Neural crest cell (in vitro differentiated cells): Measurements from ENCODE around the gene NUPR1. TPM values are rescaled to one million over a fixed set of nuclear protein-coding genes. Genes with fewer than 3 reads are reported as not detected.
A peak's percentile ranks its signal among the peaks of the same experiment; 100 is the strongest.
"Not testable (repeated sequence)": the region's sequence is repeated elsewhere in the genome, so short reads cannot be mapped to it uniquely, and the experiment has no call there.

Experiments used
- DNase-seq: peaks from one replicate; pipeline ENCODE4 v3.0.0; 2021; ENCODE audit warnings: low read depth, mixed read lengths, low spot score
- H3K27ac Mint-ChIP-seq: one replicate; pipeline ENCODE4 v1.8.0; 2021; ENCODE audit warnings: mild to moderate bottlenecking, mixed read lengths; ENCODE audit not compliant: unreplicated experiment
- H3K27me3 Mint-ChIP-seq: 2 replicates; pipeline ENCODE4 v1.8.0; 2021; ENCODE audit warnings: low read depth, mild to moderate bottlenecking, mixed read lengths
- H3K36me3 Mint-ChIP-seq: 2 replicates; pipeline ENCODE4 v1.8.0; 2021; ENCODE audit warnings: low read depth, mild to moderate bottlenecking, mixed read lengths
- H3K4me1 Mint-ChIP-seq: 2 replicates; pipeline ENCODE4 v1.8.0; 2021; ENCODE audit warnings: mixed read lengths
- H3K4me3 Mint-ChIP-seq: one replicate; pipeline ENCODE4 v1.8.0; 2021; ENCODE audit warnings: mild to moderate bottlenecking, mixed read lengths
- H3K9me3 Mint-ChIP-seq: 2 replicates; pipeline ENCODE4 v1.8.0; 2021; ENCODE audit warnings: mixed read lengths
- total RNA-seq: library from RNA; stranded (reverse); gene quantifications from 2 replicates; pipeline ENCODE4 v1.2.1, GENCODE V29; 2021
- TF ChIP-seq, protein P1 (sequence below): fragments of 200-600 bp; sonication (generic); conservative IDR thresholded peaks from 2 replicates; pipeline ENCODE4 v1.5.0; 2021; ENCODE audit warnings: antibody characterized with exemption, mild to moderate bottlenecking

The NUPR1 gene
- total RNA-seq, 1 donor from 2014 or later, result not detected

DNA sequence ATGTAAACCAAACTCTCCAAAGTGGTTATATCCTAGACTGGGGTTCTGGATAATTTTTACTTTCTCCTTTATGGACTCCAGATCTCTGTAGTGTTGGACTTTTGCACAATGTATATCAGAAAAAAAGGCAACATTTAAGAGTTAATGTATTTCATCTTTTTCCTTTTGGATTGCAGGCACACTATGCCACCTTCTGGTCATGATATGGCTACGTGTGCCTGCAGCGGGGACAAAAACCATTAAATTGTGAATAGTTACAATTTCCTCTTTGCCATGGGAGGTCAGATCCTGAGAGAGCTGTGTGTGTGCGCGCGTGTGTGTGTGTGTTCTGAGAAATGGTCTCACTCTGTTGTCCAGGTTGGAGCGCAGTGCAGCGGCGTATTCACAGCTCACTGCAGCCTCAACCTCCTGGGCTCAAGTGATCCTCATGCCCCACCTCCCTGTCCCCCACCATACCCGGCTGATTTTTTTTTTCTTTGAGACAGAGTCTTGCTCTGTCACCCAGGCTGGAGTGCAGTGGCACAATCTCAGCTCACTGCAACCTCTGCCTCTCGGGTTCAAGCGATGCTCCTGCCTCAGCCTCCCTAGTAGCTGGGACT, 10.6 kb upstream of the NUPR1 start:
- TF ChIP-seq, protein P1, sequence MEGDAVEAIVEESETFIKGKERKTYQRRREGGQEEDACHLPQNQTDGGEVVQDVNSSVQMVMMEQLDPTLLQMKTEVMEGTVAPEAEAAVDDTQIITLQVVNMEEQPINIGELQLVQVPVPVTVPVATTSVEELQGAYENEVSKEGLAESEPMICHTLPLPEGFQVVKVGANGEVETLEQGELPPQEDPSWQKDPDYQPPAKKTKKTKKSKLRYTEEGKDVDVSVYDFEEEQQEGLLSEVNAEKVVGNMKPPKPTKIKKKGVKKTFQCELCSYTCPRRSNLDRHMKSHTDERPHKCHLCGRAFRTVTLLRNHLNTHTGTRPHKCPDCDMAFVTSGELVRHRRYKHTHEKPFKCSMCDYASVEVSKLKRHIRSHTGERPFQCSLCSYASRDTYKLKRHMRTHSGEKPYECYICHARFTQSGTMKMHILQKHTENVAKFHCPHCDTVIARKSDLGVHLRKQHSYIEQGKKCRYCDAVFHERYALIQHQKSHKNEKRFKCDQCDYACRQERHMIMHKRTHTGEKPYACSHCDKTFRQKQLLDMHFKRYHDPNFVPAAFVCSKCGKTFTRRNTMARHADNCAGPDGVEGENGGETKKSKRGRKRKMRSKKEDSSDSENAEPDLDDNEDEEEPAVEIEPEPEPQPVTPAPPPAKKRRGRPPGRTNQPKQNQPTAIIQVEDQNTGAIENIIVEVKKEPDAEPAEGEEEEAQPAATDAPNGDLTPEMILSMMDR, result peak; percentile 68
- peak overlapping the region; percentile 31 for H3K4me3 Mint-ChIP-seq
- no peaks in the 10 kb centered on the region for H3K36me3 Mint-ChIP-seq
- H3K27ac Mint-ChIP-seq, result peak overlapping the region; percentile 57
- H3K27me3 Mint-ChIP-seq, result peaks cover 18% of the 10 kb centered on the region
- no peak for DNase-seq
- peaks cover 9% of the 10 kb centered on the region for H3K4me1 Mint-ChIP-seq
- no peaks in the 10 kb centered on the region for H3K9me3 Mint-ChIP-seq

DNA sequence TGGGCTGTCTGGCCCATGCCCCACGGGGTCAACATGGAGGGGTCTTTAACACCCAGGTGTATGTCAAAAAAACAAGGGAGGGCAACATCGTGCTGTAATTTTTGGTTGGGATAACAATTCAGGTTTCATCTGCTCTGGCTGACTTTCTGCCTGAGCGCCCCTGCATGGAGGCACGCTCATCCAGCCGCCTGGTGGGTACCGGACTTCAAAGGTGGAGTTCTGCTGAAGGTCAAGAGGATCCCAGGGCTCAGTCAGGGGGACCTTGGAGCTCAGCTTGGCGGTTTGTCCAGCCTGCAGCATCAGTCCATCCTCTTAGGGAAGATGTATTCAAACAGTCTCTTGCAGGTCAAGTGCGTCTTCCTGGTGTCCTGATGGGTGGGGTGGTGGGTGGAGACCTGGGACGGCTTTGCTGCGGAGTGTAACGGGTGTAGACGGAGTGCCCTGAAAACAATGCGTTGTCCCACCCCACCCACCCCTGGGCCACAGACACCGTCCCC, 9.6 kb upstream of the NUPR1 start:
- peaks cover 18% of the 10 kb centered on the region for H3K27me3 Mint-ChIP-seq
- peaks cover 4% of the 10 kb centered on the region for H3K4me1 Mint-ChIP-seq
- H3K27ac Mint-ChIP-seq, result no peak overlapping the region
- H3K36me3 Mint-ChIP-seq, result no peaks in the 10 kb centered on the region
- no peak overlapping the region for H3K4me3 Mint-ChIP-seq
- DNase-seq, result no peak
- no peaks in the 10 kb centered on the region for H3K9me3 Mint-ChIP-seq
- TF ChIP-seq, protein P1, result no peak

DNA sequence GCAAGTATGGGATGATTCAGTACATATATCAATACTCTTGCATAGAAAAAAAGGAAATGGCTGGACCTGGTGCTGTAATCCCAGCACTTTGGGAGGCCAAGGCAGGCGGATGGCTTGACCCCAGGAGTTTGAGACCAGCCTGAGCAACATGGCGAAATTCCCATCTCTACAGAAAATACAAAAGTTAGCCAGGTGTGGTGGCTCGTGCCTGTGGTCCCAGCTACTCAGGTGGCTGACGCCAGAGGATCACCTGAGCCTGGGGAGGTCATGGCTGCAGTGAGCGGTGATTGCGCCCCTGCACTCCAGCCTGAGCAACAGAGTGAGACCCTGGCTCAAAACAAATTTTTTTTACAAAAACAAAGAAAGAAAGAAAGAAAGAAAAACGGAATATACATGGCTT, 7.9 kb upstream of the NUPR1 start:
- H3K4me3 Mint-ChIP-seq, result no peak overlapping the region
- peaks cover 4% of the 10 kb centered on the region for H3K4me1 Mint-ChIP-seq
- no peak overlapping the region for H3K27ac Mint-ChIP-seq
- TF ChIP-seq, protein P1, result no peak
- DNase-seq, result no peak
- H3K27me3 Mint-ChIP-seq, result peaks cover 18% of the 10 kb centered on the region
- no peaks in the 10 kb centered on the region for H3K9me3 Mint-ChIP-seq
- H3K36me3 Mint-ChIP-seq, result no peaks in the 10 kb centered on the region

DNA sequence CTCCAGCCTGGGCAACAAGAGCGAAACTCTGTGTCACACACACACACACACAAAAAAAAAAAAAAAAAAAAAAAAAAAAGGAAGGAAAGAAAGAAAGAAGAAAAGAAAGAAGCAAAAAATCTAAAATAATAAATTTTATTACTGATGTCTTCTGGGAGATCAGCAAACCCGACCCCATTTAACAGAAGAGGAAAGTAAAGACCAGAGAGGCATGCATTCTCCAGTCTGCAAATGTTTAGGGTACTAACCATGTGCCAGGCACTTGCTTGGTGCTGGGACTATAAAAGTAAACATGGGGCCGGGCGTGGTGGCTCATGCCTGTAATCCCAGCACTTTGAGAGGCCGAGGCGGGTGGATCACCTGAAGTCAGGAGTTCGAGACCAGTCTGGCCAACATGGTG, 7.2 kb upstream of the NUPR1 start:
- not testable (repeated sequence) for H3K36me3 Mint-ChIP-seq, H3K4me1 Mint-ChIP-seq, H3K4me3 Mint-ChIP-seq, H3K9me3 Mint-ChIP-seq, DNase-seq, H3K27ac Mint-ChIP-seq
- H3K27me3 Mint-ChIP-seq, result peaks cover 18% of the 10 kb centered on the region

DNA sequence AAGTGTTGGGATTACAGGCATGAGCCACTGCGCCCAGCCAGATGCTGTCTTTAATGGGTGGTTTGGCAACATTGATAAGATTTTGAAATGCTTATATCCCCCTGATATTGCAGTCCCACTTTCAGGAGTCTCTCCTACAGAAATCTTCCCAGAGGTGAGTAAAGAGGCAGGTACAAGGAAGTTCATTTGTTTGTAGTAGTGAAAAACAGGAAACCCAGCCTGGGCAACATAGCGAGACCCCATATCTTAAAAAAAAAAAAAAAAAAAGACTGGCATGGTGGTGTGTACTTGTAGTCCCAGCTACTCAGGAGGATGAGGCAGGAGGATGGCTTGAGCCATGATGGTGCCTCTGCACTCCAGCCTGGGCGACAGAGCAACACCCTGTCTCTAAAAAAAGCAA, 6.2 kb upstream of the NUPR1 start:
- peaks cover 4% of the 10 kb centered on the region for H3K4me1 Mint-ChIP-seq
- H3K9me3 Mint-ChIP-seq, result no peaks in the 10 kb centered on the region
- TF ChIP-seq, protein P1, result no peak
- no peaks in the 10 kb centered on the region for H3K36me3 Mint-ChIP-seq
- peaks cover 18% of the 10 kb centered on the region for H3K27me3 Mint-ChIP-seq
- no peak overlapping the region for H3K27ac Mint-ChIP-seq
- no peak overlapping the region for H3K4me3 Mint-ChIP-seq
- DNase-seq, result no peak

DNA sequence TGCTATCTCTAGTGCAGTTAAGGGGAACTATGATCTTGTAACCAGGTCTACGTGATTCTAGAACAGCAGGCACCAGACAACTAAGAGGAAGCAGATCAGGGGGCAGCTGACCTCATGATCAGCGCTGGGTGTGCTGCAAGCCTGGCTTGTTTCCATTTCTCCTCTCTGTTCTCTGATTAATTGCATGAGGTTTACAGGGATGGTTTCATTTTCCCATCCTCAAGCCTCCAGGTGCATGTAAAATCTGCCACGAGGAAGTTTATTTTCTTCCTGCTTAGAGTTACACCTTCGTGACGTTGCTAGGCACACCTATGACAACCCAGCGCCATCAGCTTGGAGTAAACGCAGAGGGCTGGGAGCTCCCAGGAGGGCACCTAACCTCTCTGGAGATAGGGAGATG, 4.3 kb upstream of the NUPR1 start:
- DNase-seq, result no peak
- TF ChIP-seq, protein P1, result no peak
- Mint-ChIP-seq H3K9me3 (no peaks in the 10 kb centered on the region), H3K36me3 (no peaks in the 10 kb centered on the region), H3K4me1 (no peaks in the 10 kb centered on the region), H3K27ac (no peak overlapping the region), H3K27me3 (peaks cover 10% of the 10 kb centered on the region), H3K4me3 (no peak overlapping the region)
